Mesenchymal stem cell (in vitro differentiated cells and primary cell): ENCODE results near the gene SPPL3.
A peak's percentile ranks its signal among the peaks of the same experiment; 100 is the strongest.

Experiments
- DNase-seq: peaks from one replicate; pipeline ENCODE4 v3.0.0-alpha.2; 2013
- H2AFZ ChIP-seq: one replicate; pipeline ENCODE4 v1.6.1; 2013; ENCODE audit warnings: low read depth, mild to moderate bottlenecking, control low read depth, inconsistent platforms, low read length, moderate library complexity
- H2AK5ac ChIP-seq: 2 replicates; pipeline ENCODE4 v1.6.1; 2013; ENCODE audit warnings: low read length, moderate library complexity, mild to moderate bottlenecking, inconsistent platforms; ENCODE audit not compliant: severe bottlenecking
- H2BK120ac ChIP-seq: one replicate; pipeline ENCODE4 v1.6.1; 2013; ENCODE audit warnings: low read depth, mild to moderate bottlenecking, inconsistent platforms, low read length, moderate library complexity
- H2BK12ac ChIP-seq, 2 experiments: one replicate each; pipeline ENCODE4 v1.6.1; 2013; ENCODE audit warnings: inconsistent platforms in 2 of 2, low read length in 2 of 2, mild to moderate bottlenecking in 2 of 2, moderate library complexity in 2 of 2, control low read depth in 1 of 2
- H2BK15ac ChIP-seq: one replicate; pipeline ENCODE4 v1.6.1; 2013; ENCODE audit warnings: mild to moderate bottlenecking, low read depth, inconsistent platforms; ENCODE audit not compliant: poor library complexity, severe bottlenecking
- H2BK5ac ChIP-seq: 2 replicates; pipeline ENCODE4 v1.6.1; 2013; ENCODE audit warnings: low read depth, mild to moderate bottlenecking, low read length, control low read depth, inconsistent platforms; ENCODE audit not compliant: poor library complexity, severe bottlenecking
- H3K14ac ChIP-seq, 2 experiments: one replicate each; pipeline ENCODE4 v1.6.1; 2013; ENCODE audit warnings: inconsistent platforms in 2 of 2, low read length in 2 of 2, control low read depth in 1 of 2, mild to moderate bottlenecking in 1 of 2, moderate library complexity in 1 of 2
- H3K18ac ChIP-seq, 2 experiments: one replicate each; pipeline ENCODE4 v1.6.1; 2013; ENCODE audit warnings: inconsistent platforms in 2 of 2, low read length in 2 of 2, control low read depth in 1 of 2, low read depth in 1 of 2, mild to moderate bottlenecking in 1 of 2
- H3K23ac ChIP-seq, 2 experiments: one replicate each; pipeline ENCODE4 v1.6.1; 2013; ENCODE audit warnings: inconsistent platforms in 2 of 2, low read length in 2 of 2, mild to moderate bottlenecking in 2 of 2, moderate library complexity in 2 of 2, control low read depth in 1 of 2
- H3K27ac ChIP-seq: 2 replicates; pipeline ENCODE4 v1.5.1; 2013; ENCODE audit warnings: mild to moderate bottlenecking, moderate library complexity, low read length, control low read depth, inconsistent platforms; ENCODE audit not compliant: poor library complexity, severe bottlenecking
- H3K27me3 ChIP-seq, 2 experiments: 2 replicates each; pipeline versions ENCODE4 v1.6.1 to v1.7.0; 2013; ENCODE audit warnings: low read length in 2 of 2, mild to moderate bottlenecking in 2 of 2, moderate library complexity in 2 of 2, control low read depth in 1 of 2, inconsistent platforms in 1 of 2; ENCODE audit not compliant: control insufficient read depth in 1 of 2, insufficient read depth in 1 of 2
- H3K36me3 ChIP-seq, 2 experiments: 2 replicates each; pipeline versions ENCODE4 v1.6.1 to v1.7.0; 2013; ENCODE audit warnings: low read length in 2 of 2, control low read depth in 1 of 2, inconsistent platforms in 1 of 2, low read depth in 1 of 2, mild to moderate bottlenecking in 1 of 2; ENCODE audit not compliant: insufficient read depth in 2 of 2, control insufficient read depth in 1 of 2
- H3K4ac ChIP-seq, 2 experiments: one replicate each; pipeline ENCODE4 v1.6.1; 2013; ENCODE audit warnings: inconsistent platforms in 2 of 2, low read length in 2 of 2, mild to moderate bottlenecking in 2 of 2, moderate library complexity in 2 of 2, control low read depth in 1 of 2, low read depth in 1 of 2
- H3K4me1 ChIP-seq: 2 replicates; pipeline ENCODE4 v1.6.1; 2013; ENCODE audit warnings: low read depth, low read length, control low read depth; ENCODE audit not compliant: control insufficient read depth, insufficient read depth
- H3K4me2 ChIP-seq: 2 replicates; pipeline ENCODE4 v1.6.1; 2013; ENCODE audit warnings: low read length, mild to moderate bottlenecking, inconsistent platforms; ENCODE audit not compliant: poor library complexity, severe bottlenecking
- H3K4me3 ChIP-seq, 2 experiments: 2 replicates each; pipeline versions ENCODE4 v1.5.1 to v1.7.0; 2013; ENCODE audit warnings: low read length in 2 of 2, mild to moderate bottlenecking in 2 of 2, control low read depth in 1 of 2, low read depth in 1 of 2; ENCODE audit not compliant: insufficient read depth in 1 of 2
- H3K79me1 ChIP-seq: replicated peaks from 2 replicates; pipeline ENCODE4 v1.6.1; 2013; ENCODE audit warnings: mild to moderate bottlenecking, control low read depth, low read length, inconsistent platforms; ENCODE audit not compliant: poor library complexity, severe bottlenecking
- H3K9ac ChIP-seq: 2 replicates; pipeline ENCODE4 v1.7.0; 2013; ENCODE audit warnings: mild to moderate bottlenecking, low read length, moderate library complexity
- H3K9me3 ChIP-seq: 2 replicates; pipeline ENCODE4 v1.7.0; 2013; ENCODE audit warnings: mild to moderate bottlenecking, low read length; ENCODE audit not compliant: control insufficient read depth
- H4K8ac ChIP-seq: one replicate; pipeline ENCODE4 v1.6.1; 2013; ENCODE audit warnings: inconsistent platforms, mild to moderate bottlenecking, low read length, moderate library complexity
- H4K91ac ChIP-seq: one replicate; pipeline ENCODE4 v1.6.1; 2013; ENCODE audit warnings: mild to moderate bottlenecking, low read length, inconsistent platforms
- WGBS: methylation state at CpG from one replicate; pipeline ENCODE4 v1.1.7; 2013; ENCODE audit warnings: mixed read lengths; 5-methylcytosine and 5-hydroxymethylcytosine counted together

Gene SPPL3

GRCh38 chr12:120855823-120856588 lies 48.2 kb downstream of the SPPL3 start:
- H3K27me3 ChIP-seq = no peaks in the 10 kb centered on the region
- peaks cover 3% of the 10 kb centered on the region for H3K4me1 ChIP-seq
- H3K79me1 ChIP-seq = peaks cover 33% of the 10 kb centered on the region
- DNase-seq = no peak
- no peak overlapping the region for H3K4me2 ChIP-seq
- H2BK120ac ChIP-seq = no peak overlapping the region
- 94% methylated on average over 4 of the region's 6 CpGs for WGBS
- no peak overlapping the region for H2AK5ac ChIP-seq
- no peak overlapping the region for H2BK12ac ChIP-seq
- H3K14ac ChIP-seq = no peak overlapping the region
- no peak overlapping the region for H3K23ac ChIP-seq
- H3K27ac ChIP-seq = no peak overlapping the region
- no peak overlapping the region for H3K9ac ChIP-seq
- H2BK15ac ChIP-seq = no peak overlapping the region
- no peak overlapping the region for H3K18ac ChIP-seq
- peaks cover 8% of the 10 kb centered on the region for H3K9me3 ChIP-seq
- no peak overlapping the region for H4K8ac ChIP-seq
- no peak overlapping the region for H2BK5ac ChIP-seq
- no peak overlapping the region for H3K4me3 ChIP-seq
- no peak overlapping the region for H3K4ac ChIP-seq
- no peak overlapping the region for H2AFZ ChIP-seq
- no peaks in the 10 kb centered on the region for H3K36me3 ChIP-seq
- no peak overlapping the region for H4K91ac ChIP-seq

- Histone ChIP-seq H2AK5ac (no peak overlapping the region), H3K18ac (no peak overlapping the region), H3K4ac (no peak overlapping the region), H4K8ac (no peak overlapping the region), H3K14ac (no peak overlapping the region), H3K4me1 (peaks cover 5% of the 10 kb centered on the region), H3K4me3 (no peak overlapping the region), H2AFZ (no peak overlapping the region), H3K27ac (no peak overlapping the region), H3K27me3 (no peaks in the 10 kb centered on the region), H4K91ac (no peak overlapping the region), H3K4me2 (no peak overlapping the region), H2BK120ac (no peak overlapping the region), H3K9ac (no peak overlapping the region), H3K9me3 (peaks cover 8% of the 10 kb centered on the region), H3K23ac (no peak overlapping the region), H2BK5ac (no peak overlapping the region), H2BK12ac (no peak overlapping the region), H3K36me3 (no peaks in the 10 kb centered on the region), H2BK15ac (no peak overlapping the region), H3K79me1 (peaks cover 29% of the 10 kb centered on the region)
- 100% methylated on average over 2 of the region's 4 CpGs for WGBS
- DNase-seq = no peak
Observed at GRCh38 chr12:120854804-120855203, 49.4 kb downstream of the SPPL3 start.

DNA sequence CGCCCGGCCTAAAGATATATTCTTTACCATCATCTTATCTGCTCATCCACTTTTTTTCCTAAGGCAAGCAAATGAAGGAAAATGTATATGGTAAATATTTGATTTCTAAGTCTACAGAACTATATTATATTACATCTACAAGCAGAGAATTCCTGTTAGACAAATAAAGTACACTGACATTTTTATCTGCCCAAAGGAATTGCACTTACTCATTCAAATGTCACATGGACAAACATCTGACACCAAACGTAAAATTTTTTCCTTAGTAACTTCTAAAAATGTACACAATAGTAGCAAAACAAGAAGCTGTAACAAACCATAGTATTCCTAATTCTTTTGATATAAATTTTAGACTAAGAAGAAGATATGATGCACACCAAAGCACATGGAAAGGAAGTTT lies 51.0 kb downstream of the SPPL3 start:
- Histone ChIP-seq H2AK5ac (no peak overlapping the region), H3K36me3 (no peaks in the 10 kb centered on the region), H3K27me3 (no peaks in the 10 kb centered on the region), H3K9ac (no peak overlapping the region), H3K79me1 (peaks cover 28% of the 10 kb centered on the region), H2BK15ac (no peak overlapping the region), H4K8ac (no peak overlapping the region), H2BK120ac (no peak overlapping the region), H3K4ac (no peak overlapping the region), H4K91ac (no peak overlapping the region), H3K4me1 (peaks cover 5% of the 10 kb centered on the region), H2BK5ac (no peak overlapping the region), H3K14ac (no peak overlapping the region), H2AFZ (no peak overlapping the region), H2BK12ac (no peak overlapping the region), H3K4me3 (no peak overlapping the region), H3K23ac (no peak overlapping the region), H3K18ac (no peak overlapping the region), H3K9me3 (no peaks in the 10 kb centered on the region), H3K27ac (no peak overlapping the region), H3K4me2 (no peak overlapping the region)
- no CpG with 5 or more reads among the region's 3 CpGs for WGBS
- peak; percentile 25 for DNase-seq

DNA sequence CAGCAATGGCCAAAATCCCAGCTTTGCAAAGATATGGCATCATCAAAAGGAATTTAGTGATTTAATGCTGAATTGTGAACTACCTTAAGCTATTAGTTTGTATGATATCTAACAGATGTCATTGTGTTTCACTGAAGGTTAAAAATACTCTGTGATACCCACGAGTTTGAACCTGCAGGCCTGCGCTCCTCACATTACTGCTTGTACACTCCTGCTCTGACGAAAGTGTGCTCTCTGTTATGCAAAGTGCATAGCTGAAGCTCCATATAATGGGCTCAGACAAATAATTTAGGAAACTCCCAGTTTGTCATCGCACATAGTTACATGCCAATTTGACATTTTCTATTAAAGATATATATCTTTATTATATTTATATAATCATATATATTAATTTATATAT lies 52.2 kb downstream of the SPPL3 start:
- H2AK5ac ChIP-seq = no peak overlapping the region
- no peak for DNase-seq
- no peak overlapping the region for H3K9ac ChIP-seq
- no peak overlapping the region for H2BK120ac ChIP-seq
- no peak overlapping the region for H2BK12ac ChIP-seq
- no peak overlapping the region for H3K14ac ChIP-seq
- WGBS = 65% methylated on average over 3 of the region's 4 CpGs
- H2BK15ac ChIP-seq = no peak overlapping the region
- no peaks in the 10 kb centered on the region for H3K9me3 ChIP-seq
- H3K79me1 ChIP-seq = peaks cover 22% of the 10 kb centered on the region
- H3K4ac ChIP-seq = no peak overlapping the region
- H3K4me3 ChIP-seq = no peak overlapping the region
- H3K23ac ChIP-seq = no peak overlapping the region
- H3K18ac ChIP-seq = no peak overlapping the region
- no peaks in the 10 kb centered on the region for H3K36me3 ChIP-seq
- H4K91ac ChIP-seq = no peak overlapping the region
- H3K27me3 ChIP-seq = no peaks in the 10 kb centered on the region
- no peak overlapping the region for H2BK5ac ChIP-seq
- H3K4me1 ChIP-seq = peaks cover 5% of the 10 kb centered on the region
- no peak overlapping the region for H4K8ac ChIP-seq
- no peak overlapping the region for H3K4me2 ChIP-seq
- no peak overlapping the region for H3K27ac ChIP-seq
- no peak overlapping the region for H2AFZ ChIP-seq
